ENCODE results near the gene ULK4. TPM values are rescaled to one million over a fixed set of nuclear protein-coding genes. Genes with fewer than 3 reads are reported as not detected.

ULK4 gene
- total and polyA plus RNA-seq, 2 of the 8 experiments (the other 6 are each of a cell fraction or from before 2014, with no cell fraction given), result 3.0 to 10.8 TPM

GRCh38 chr3:41198950-41199865 lies 762.7 kb downstream of the ULK4 start, which contains the start of gene CTNNB1 (continued):
- TF ChIP-seq ZNF274 (IDR thresholded peaks at IDR 0.05; ENCODE audit: borderline replicate concordance, extremely low read depth, low read length) (no peak), RBBP5 (IDR thresholded peaks at IDR 0.05; ENCODE audit: borderline replicate concordance, low read depth, low read length) (peak; percentile 80; the same call in 1 of the 2 replicates), YY1 (IDR thresholded peaks at IDR 0.05; ENCODE audit: low read depth, low read length) (peak; percentile 98), USF2 (IDR thresholded peaks at IDR 0.05; ENCODE audit: low read length) (no peak), SUZ12 (IDR thresholded peaks at IDR 0.05; ENCODE audit: low read length) (no peak), RNF2 (IDR thresholded peaks at IDR 0.05; ENCODE audit: borderline replicate concordance, low read depth, low read length, missing control alignments, poor library complexity, severe bottlenecking) (no peak), POU5F1 (IDR thresholded peaks at IDR 0.05; ENCODE audit: low read depth, low read length) (0 out of 2 replicates have a peak, but pooled peaks have one; percentile 52), ATF2 (IDR thresholded peaks at IDR 0.05; ENCODE audit: low read length) (no peak), PHF8 (conservative IDR thresholded peaks at IDR 0.05; ENCODE audit: low read depth, low read length) (peak; percentile 99), E2F6 (IDR thresholded peaks at IDR 0.05) (no peak), BCL11A (IDR thresholded peaks at IDR 0.05; ENCODE audit: low read depth in 2 of 2, low read length in 2 of 2) (no peak), TAF1 (IDR thresholded peaks at IDR 0.05; ENCODE audit: low read depth, low read length) (peak; percentile 99), POLR2A (IDR thresholded peaks at IDR 0.05; ENCODE audit: control extremely low read depth in 1 of 2, low read depth in 2 of 2, low read length in 2 of 2) (peak; percentile 97 to 99), HDAC6 (IDR thresholded peaks at IDR 0.05; ENCODE audit: low read depth, low read length) (no peak), FOSL1 (IDR thresholded peaks at IDR 0.05; ENCODE audit: insufficient read depth, low read depth, low read length) (peak; percentile 74; the same call in 1 of the 2 replicates), CHD1 (IDR thresholded peaks at IDR 0.05; ENCODE audit: low read depth, low read length) (no peak), NRF1 (IDR thresholded peaks at IDR 0.05; ENCODE audit: low read depth, low read length) (no peak), GTF2F1 (IDR thresholded peaks at IDR 0.05; ENCODE audit: borderline replicate concordance, low read depth, low read length) (peak; percentile 71; the same call in 1 of the 2 replicates), SP2 (IDR thresholded peaks at IDR 0.05; ENCODE audit: low read length) (no peak), JUN (IDR thresholded peaks at IDR 0.05; ENCODE audit: low read depth, low read length) (no peak)

Measured in H1 (cell line).